IMR-90 (cell line): ENCODE results near the gene BEND3. TPM values are rescaled to one million over a fixed set of nuclear protein-coding genes. Genes with fewer than 3 reads are reported as not detected.

Source experiments
- ATAC-seq: fragments of 200-7000 bp; cut with Tn5 transposase; 2 replicates; pipeline ENCODE4 v1.9.1; 2020; ENCODE audit warnings: low read depth, mild to moderate bottlenecking, moderate library complexity
- BruUV-seq: library from RNA; stranded (reverse); fragments of 400-500 nt; replicated peaks from 2 replicates; lab custom pipeline; 2021; lab: Mats Ljungman, UMichigan
- CTCF ChIA-PET: fragments of 300-600 bp; formaldehyde crosslinking; extraction: SDS; loops from one replicate; lab custom pipeline; 2021; ENCODE audit warnings: antibody characterized with exemption; lab: Yijun Ruan, JAX
- POLR2A ChIA-PET: fragments of 300-600 bp; sonication (Branson Sonifier 250); formaldehyde crosslinking; loops from one replicate; lab custom pipeline; 2022; ENCODE audit warnings: antibody characterized with exemption; ENCODE audit not compliant: unreplicated experiment; lab: Charles Lee
- DNase-seq: peaks from one replicate; pipeline ENCODE4 v3.0.0; 2013
- H2AFZ ChIP-seq: replicated peaks from 2 replicates; pipeline ENCODE3; 2013; ENCODE audit warnings: low read length, mild to moderate bottlenecking; ENCODE audit not compliant: poor library complexity
- H2AK5ac ChIP-seq: 2 replicates; pipeline ENCODE4 v1.6.1; 2013; ENCODE audit warnings: low read depth, low read length, inconsistent platforms
- H2AK9ac ChIP-seq: replicated peaks from 2 replicates; pipeline ENCODE3; 2013; ENCODE audit warnings: mild to moderate bottlenecking, low read depth, low read length, moderate library complexity; ENCODE audit not compliant: poor library complexity
- H2BK120ac ChIP-seq: 2 replicates; pipeline ENCODE4 v1.6.1; 2013; ENCODE audit warnings: low read depth, low read length, inconsistent platforms
- H2BK15ac ChIP-seq: 3 replicates; pipeline ENCODE4 v1.6.1; 2013; ENCODE audit warnings: low read depth, low read length, inconsistent platforms
- H2BK20ac ChIP-seq: 2 replicates; pipeline ENCODE4 v1.6.1; 2013; ENCODE audit warnings: low read depth, mild to moderate bottlenecking, inconsistent platforms, low read length, moderate library complexity
- H2BK5ac ChIP-seq: 2 replicates; pipeline ENCODE4 v1.6.1; 2013; ENCODE audit warnings: mild to moderate bottlenecking, low read depth, low read length, inconsistent platforms; ENCODE audit not compliant: poor library complexity, severe bottlenecking
- H3K14ac ChIP-seq: replicated peaks from 2 replicates; pipeline ENCODE4 v1.6.1; 2013; ENCODE audit warnings: low read depth, low read length, inconsistent platforms
- H3K18ac ChIP-seq: 2 replicates; pipeline ENCODE4 v1.6.1; 2013; ENCODE audit warnings: low read depth, low read length, control low read depth
- H3K23ac ChIP-seq: 2 replicates; pipeline ENCODE4 v1.6.1; 2013; ENCODE audit warnings: low read depth, low read length, inconsistent platforms
- H3K27ac ChIP-seq: 2 replicates; pipeline ENCODE4 v1.5.1; 2013; ENCODE audit warnings: mild to moderate bottlenecking, control low read depth, low read length; ENCODE audit not compliant: insufficient read depth
- H3K27me3 ChIP-seq: 2 replicates; pipeline ENCODE4 v1.6.1; 2013; ENCODE audit warnings: low read length; ENCODE audit not compliant: control insufficient read depth, insufficient read depth
- H3K36me3 ChIP-seq: 2 replicates; pipeline ENCODE4 v1.6.1; 2013; ENCODE audit warnings: low read length, mixed read lengths; ENCODE audit not compliant: control insufficient read depth, insufficient read depth
- H3K4ac ChIP-seq: 2 replicates; pipeline ENCODE4 v1.6.1; 2013; ENCODE audit warnings: low read depth, low read length, inconsistent platforms
- H3K4me1 ChIP-seq: 2 replicates; pipeline ENCODE4 v1.6.1; 2013; ENCODE audit warnings: low read length, mixed read lengths; ENCODE audit not compliant: control insufficient read depth, insufficient read depth
- H3K4me2 ChIP-seq: 2 replicates; pipeline ENCODE4 v1.6.1; 2013; ENCODE audit warnings: low read depth, mild to moderate bottlenecking, control low read depth, low read length, moderate library complexity
- H3K4me3 ChIP-seq: 2 replicates; pipeline ENCODE4 v1.5.1; 2013; ENCODE audit warnings: low read depth, mild to moderate bottlenecking, control low read depth, low read length, moderate library complexity; ENCODE audit not compliant: insufficient read depth
- H3K56ac ChIP-seq: 2 replicates; pipeline ENCODE4 v1.6.1; 2013; ENCODE audit warnings: low read length, inconsistent platforms; ENCODE audit not compliant: insufficient read depth; ENCODE audit errors: extremely low read depth
- H3K79me1 ChIP-seq, 2 experiments: 2 replicates each; pipeline ENCODE4 v1.6.1; 2013; ENCODE audit warnings: low read length in 2 of 2, inconsistent platforms in 1 of 2, low read depth in 1 of 2
- H3K9ac ChIP-seq: 2 replicates; pipeline ENCODE4 v1.6.1; 2013; ENCODE audit warnings: low read depth, low read length, control low read depth
- H3K9me1 ChIP-seq: 2 replicates; pipeline ENCODE4 v1.6.1; 2013; ENCODE audit warnings: low read length, inconsistent platforms; ENCODE audit not compliant: insufficient read depth
- H3K9me3 ChIP-seq: 2 replicates; pipeline ENCODE4 v1.6.1; 2013; ENCODE audit warnings: low read length; ENCODE audit not compliant: control insufficient read depth, insufficient read depth
- H4K20me1 ChIP-seq: 2 replicates; pipeline ENCODE4 v1.6.1; 2013; ENCODE audit warnings: low read length, inconsistent platforms; ENCODE audit not compliant: insufficient read depth
- H4K5ac ChIP-seq: 2 replicates; pipeline ENCODE4 v1.6.1; 2013; ENCODE audit warnings: mild to moderate bottlenecking, low read depth, low read length, control low read depth
- H4K8ac ChIP-seq, 2 experiments: 2 replicates each; pipeline ENCODE4 v1.6.1; 2013; ENCODE audit warnings: low read depth in 2 of 2, low read length in 2 of 2, control low read depth in 1 of 2, inconsistent platforms in 1 of 2
- H4K91ac ChIP-seq: 2 replicates; pipeline ENCODE4 v1.6.1; 2013; ENCODE audit warnings: low read depth, low read length, inconsistent platforms; ENCODE audit not compliant: insufficient read depth
- BHLHE40 ChIP-seq: fragments of 150-350 bp; IDR thresholded peaks from 2 replicates; pipeline ENCODE4 v1.6.1; 2016; ENCODE audit warnings: mild to moderate bottlenecking, low read depth, low read length
- CEBPB ChIP-seq: IDR thresholded peaks from 2 replicates; pipeline ENCODE4 v1.6.1; 2012; ENCODE audit warnings: low read depth, low read length, improper control_type of control experiment
- CHD1 ChIP-seq: IDR thresholded peaks from 2 replicates; pipeline ENCODE4 v1.6.1; 2012; ENCODE audit warnings: low read depth, low read length, improper control_type of control experiment
- FOS ChIP-seq: fragments of 150-350 bp; IDR thresholded peaks from 2 replicates; pipeline ENCODE4 v1.6.1; 2016; ENCODE audit warnings: low read depth, low read length
- MAFK ChIP-seq: IDR thresholded peaks from 2 replicates; pipeline ENCODE4 v1.6.1; 2012; ENCODE audit warnings: low read depth, low read length, improper control_type of control experiment
- MXI1 ChIP-seq: IDR thresholded peaks from 2 replicates; pipeline ENCODE4 v1.6.1; 2012; ENCODE audit warnings: low read depth, mild to moderate bottlenecking, low read length, moderate library complexity, borderline replicate concordance
- NFE2L2 ChIP-seq: fragments of 150-350 bp; IDR thresholded peaks from 2 replicates; pipeline ENCODE4 v1.6.1; 2016; ENCODE audit warnings: low read depth, mild to moderate bottlenecking, low read length
- POLR2A ChIP-seq: IDR thresholded peaks from 2 replicates; pipeline ENCODE4 v1.6.1; 2012; ENCODE audit warnings: mild to moderate bottlenecking, low read depth, low read length
- RCOR1 ChIP-seq: IDR thresholded peaks from 2 replicates; pipeline ENCODE4 v1.6.1; 2012; ENCODE audit warnings: mild to moderate bottlenecking, low read length, improper control_type of control experiment; ENCODE audit not compliant: insufficient replicate concordance
- RFX5 ChIP-seq: IDR thresholded peaks from 2 replicates; pipeline ENCODE4 v1.8.0; 2012; ENCODE audit warnings: low read depth, mild to moderate bottlenecking, low read length, moderate library complexity
- WGBS, 2 experiments: methylation state at CpG; one replicate each; pipeline versions ENCODE4 v1.1.5 to v1.1.7; 2013; ENCODE audit warnings: missing lambda C conversion rate in 2 of 2; ENCODE audit not compliant: insufficient read length in 1 of 2; ENCODE audit errors: extremely low coverage in 2 of 2; 5-methylcytosine and 5-hydroxymethylcytosine counted together
- dilution Hi-C: fragments of 300-500 bp; cut with HindIII; formaldehyde crosslinking; loops from one replicate; pipeline ENCODE4 v1.14.3; 2018; ENCODE audit warnings: low sequenced_read_pairs; ENCODE audit not compliant: unreplicated experiment
- in situ Hi-C: fragments of 300-500 bp; cut with MboI; formaldehyde crosslinking; loops from 3 replicates; pipeline ENCODE4 v1.14.3; 2019; ENCODE audit warnings: low sequenced_read_pairs, inconsistent platforms, mixed read lengths
- intact Hi-C: fragments of 100-400 bp; cut with micrococcal nuclease; formaldehyde crosslinking; loops from 2 replicates; pipeline ENCODE4 v1.10.0; 2022
- polyA plus RNA-seq, 3 experiments: library from polyadenylated mRNA; depleted of rRNA; stranded (reverse); fragments of >200 nt; gene quantifications; 2 replicates each; pipeline ENCODE4 v1.2.3, GENCODE V29; 2012; ENCODE audit warnings: low replicate concordance in 1 of 3
- total RNA-seq: library from RNA; depleted of rRNA; stranded (reverse); fragments of >200 nt; gene quantifications from 2 replicates; pipeline ENCODE4 v1.2.3, GENCODE V29; 2012
- TF ChIP-seq, protein P1 (sequence below): fragments of 150-350 bp; IDR thresholded peaks from 2 replicates; pipeline ENCODE4 v1.6.1; 2017; ENCODE audit warnings: mild to moderate bottlenecking, antibody characterized with exemption, low read length, low read depth
- TF ChIP-seq, protein P2 (sequence below): conservative IDR thresholded peaks from 2 replicates; pipeline ENCODE4 v1.5.1; 2012; ENCODE audit warnings: mild to moderate bottlenecking, low read depth, low read length, improper control_type of control experiment
- TF ChIP-seq, protein P3 (sequence below): fragments of 150-350 bp; IDR thresholded peaks from 2 replicates; pipeline ENCODE4 v1.6.1; 2016; ENCODE audit warnings: low read depth, mild to moderate bottlenecking, low read length, moderate library complexity, borderline replicate concordance

BEND3 gene
- total and polyA plus RNA-seq, 2 of the 4 experiments (the other 2 are of a cell fraction) = 1.2 to 1.8 TPM

DNA sequence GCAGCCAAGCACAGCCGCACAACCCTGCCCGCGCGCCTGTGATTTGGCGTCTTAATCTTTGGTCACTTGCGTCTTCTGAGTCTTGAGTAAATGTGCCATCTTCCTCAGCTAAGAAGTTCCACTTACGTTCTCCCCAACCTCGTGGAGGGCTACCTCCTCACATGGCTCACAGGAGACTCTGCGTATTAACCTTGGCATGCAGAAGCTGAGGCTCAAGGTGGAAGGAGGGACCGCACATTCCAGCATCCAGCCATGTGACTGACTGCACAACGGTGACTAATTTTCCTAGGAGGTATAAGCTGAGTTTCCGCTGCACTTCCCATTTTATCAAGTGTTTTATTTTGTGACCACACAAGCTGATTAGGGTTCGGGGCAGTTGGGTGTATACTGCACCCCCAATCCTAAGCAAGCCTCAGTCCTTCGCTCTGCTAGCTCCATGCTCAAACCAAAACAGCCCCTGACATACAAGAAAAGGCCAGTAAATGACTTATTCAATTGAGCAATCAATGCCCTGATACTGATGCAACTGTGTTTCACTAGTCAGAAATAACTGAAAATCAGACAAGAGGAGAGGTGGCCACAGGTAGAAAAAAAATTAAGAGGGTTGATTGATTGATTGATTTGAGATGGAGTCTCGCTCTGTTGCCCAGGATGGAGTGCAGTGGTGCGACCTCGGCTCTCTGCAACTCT is 7.0 kb downstream of the BEND3 start (continued):
- TF ChIP-seq, protein P1, sequence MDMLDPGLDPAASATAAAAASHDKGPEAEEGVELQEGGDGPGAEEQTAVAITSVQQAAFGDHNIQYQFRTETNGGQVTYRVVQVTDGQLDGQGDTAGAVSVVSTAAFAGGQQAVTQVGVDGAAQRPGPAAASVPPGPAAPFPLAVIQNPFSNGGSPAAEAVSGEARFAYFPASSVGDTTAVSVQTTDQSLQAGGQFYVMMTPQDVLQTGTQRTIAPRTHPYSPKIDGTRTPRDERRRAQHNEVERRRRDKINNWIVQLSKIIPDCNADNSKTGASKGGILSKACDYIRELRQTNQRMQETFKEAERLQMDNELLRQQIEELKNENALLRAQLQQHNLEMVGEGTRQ = no peak
- TF ChIP-seq MXI1 (no peak), BHLHE40 (no peak), FOS (no peak), POLR2A (no peak)

DNA sequence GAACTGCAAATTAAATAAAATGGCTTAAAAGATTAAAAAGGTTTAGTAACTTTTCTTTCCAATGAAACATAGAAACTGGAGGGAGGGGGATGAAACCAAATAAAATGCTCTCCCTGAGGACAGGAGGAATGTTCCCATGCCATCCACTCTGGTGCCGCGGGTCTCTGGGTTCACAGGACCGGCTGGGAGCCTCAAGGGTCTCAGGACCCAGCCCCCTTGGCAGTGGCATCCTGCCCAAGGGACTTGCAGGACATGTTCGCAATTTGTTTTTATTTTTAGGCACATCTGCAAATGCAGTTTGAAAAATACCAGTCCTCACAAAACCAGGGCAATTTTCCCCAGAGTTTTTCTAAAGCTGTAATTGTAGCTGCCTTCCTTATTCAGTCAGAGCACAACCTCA is 7.5 kb downstream of the BEND3 start:
- H3K27ac ChIP-seq = no peak overlapping the region
- POLR2A ChIA-PET = no interaction called here
- no peak overlapping the region for H3K23ac ChIP-seq
- H3K4me1 ChIP-seq = no peaks in the 10 kb centered on the region
- no peak overlapping the region for H3K18ac ChIP-seq
- no peaks in the 10 kb centered on the region for H3K9me3 ChIP-seq
- intact Hi-C loops (no loop called here), in situ Hi-C loops (no loop called here), dilution Hi-C loops (no loop called here)
- H3K36me3 ChIP-seq = no peaks in the 10 kb centered on the region
- H3K4me3 ChIP-seq = no peak overlapping the region
- H3K9ac ChIP-seq = no peak overlapping the region
- no TSS peak for BruUV-seq
- no peak overlapping the region for H3K4ac ChIP-seq
- H2AK5ac ChIP-seq = no peak overlapping the region
- WGBS, 2 experiments = 78% methylated on average over 3 of the region's 4 CpGs; no CpG with 5 or more reads in 1 of the 2 experiments
- H3K9me1 ChIP-seq = no peaks in the 10 kb centered on the region
- no peak overlapping the region for H2AK9ac ChIP-seq
- CTCF ChIA-PET = no interaction called here
- no peak for DNase-seq
- no peak overlapping the region for H4K5ac ChIP-seq
- H3K27me3 ChIP-seq = no peaks in the 10 kb centered on the region
- no peaks in the 10 kb centered on the region for H4K20me1 ChIP-seq
- no peak overlapping the region for H2BK120ac ChIP-seq
- no peak overlapping the region for H2AFZ ChIP-seq
- H3K14ac ChIP-seq = no peak overlapping the region
- H3K56ac ChIP-seq = no peak overlapping the region
- no peaks in the 10 kb centered on the region for H3K79me1 ChIP-seq
- no peak overlapping the region for H2BK20ac ChIP-seq
- no peak overlapping the region for H3K4me2 ChIP-seq
- no peak overlapping the region for H2BK15ac ChIP-seq
- ATAC-seq = no peak
- H2BK5ac ChIP-seq = no peak overlapping the region
- no peak overlapping the region for H4K91ac ChIP-seq
- no peak overlapping the region for H4K8ac ChIP-seq
- TF ChIP-seq, protein P2, sequence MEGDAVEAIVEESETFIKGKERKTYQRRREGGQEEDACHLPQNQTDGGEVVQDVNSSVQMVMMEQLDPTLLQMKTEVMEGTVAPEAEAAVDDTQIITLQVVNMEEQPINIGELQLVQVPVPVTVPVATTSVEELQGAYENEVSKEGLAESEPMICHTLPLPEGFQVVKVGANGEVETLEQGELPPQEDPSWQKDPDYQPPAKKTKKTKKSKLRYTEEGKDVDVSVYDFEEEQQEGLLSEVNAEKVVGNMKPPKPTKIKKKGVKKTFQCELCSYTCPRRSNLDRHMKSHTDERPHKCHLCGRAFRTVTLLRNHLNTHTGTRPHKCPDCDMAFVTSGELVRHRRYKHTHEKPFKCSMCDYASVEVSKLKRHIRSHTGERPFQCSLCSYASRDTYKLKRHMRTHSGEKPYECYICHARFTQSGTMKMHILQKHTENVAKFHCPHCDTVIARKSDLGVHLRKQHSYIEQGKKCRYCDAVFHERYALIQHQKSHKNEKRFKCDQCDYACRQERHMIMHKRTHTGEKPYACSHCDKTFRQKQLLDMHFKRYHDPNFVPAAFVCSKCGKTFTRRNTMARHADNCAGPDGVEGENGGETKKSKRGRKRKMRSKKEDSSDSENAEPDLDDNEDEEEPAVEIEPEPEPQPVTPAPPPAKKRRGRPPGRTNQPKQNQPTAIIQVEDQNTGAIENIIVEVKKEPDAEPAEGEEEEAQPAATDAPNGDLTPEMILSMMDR = no peak
- TF ChIP-seq, protein P3, sequence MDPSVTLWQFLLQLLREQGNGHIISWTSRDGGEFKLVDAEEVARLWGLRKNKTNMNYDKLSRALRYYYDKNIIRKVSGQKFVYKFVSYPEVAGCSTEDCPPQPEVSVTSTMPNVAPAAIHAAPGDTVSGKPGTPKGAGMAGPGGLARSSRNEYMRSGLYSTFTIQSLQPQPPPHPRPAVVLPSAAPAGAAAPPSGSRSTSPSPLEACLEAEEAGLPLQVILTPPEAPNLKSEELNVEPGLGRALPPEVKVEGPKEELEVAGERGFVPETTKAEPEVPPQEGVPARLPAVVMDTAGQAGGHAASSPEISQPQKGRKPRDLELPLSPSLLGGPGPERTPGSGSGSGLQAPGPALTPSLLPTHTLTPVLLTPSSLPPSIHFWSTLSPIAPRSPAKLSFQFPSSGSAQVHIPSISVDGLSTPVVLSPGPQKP = no peak
- TF ChIP-seq FOS (no peak), RCOR1 (no peak), MXI1 (no peak), CEBPB (no peak), POLR2A (no peak), CHD1 (no peak), NFE2L2 (no peak), RFX5 (no peak), MAFK (no peak)
